KOPT-K1 (cell line): Measurements from ENCODE around the gene NOS1AP.

ENCODE experiments used
- H3K27ac ChIP-seq: fragments of 200-600 bp; sonication (generic); 2 replicates; pipeline ENCODE4 v1.5.1; 2016; ENCODE audit warnings: antibody characterized with exemption, mild to moderate bottlenecking, low read depth, low read length; ENCODE audit not compliant: poor library complexity, severe bottlenecking
- H3K36me3 ChIP-seq: fragments of 200-600 bp; sonication (generic); 2 replicates; pipeline ENCODE4 v1.5.1; 2017; ENCODE audit warnings: antibody characterized with exemption, mild to moderate bottlenecking, low read length, moderate library complexity; ENCODE audit not compliant: insufficient read depth
- H3K9me3 ChIP-seq: fragments of 200-600 bp; sonication (generic); 2 replicates; pipeline ENCODE4 v1.5.1; 2017; ENCODE audit warnings: antibody characterized with exemption, low read length, mild to moderate bottlenecking; ENCODE audit not compliant: insufficient read depth, poor library complexity, severe bottlenecking

NOS1AP gene

DNA sequence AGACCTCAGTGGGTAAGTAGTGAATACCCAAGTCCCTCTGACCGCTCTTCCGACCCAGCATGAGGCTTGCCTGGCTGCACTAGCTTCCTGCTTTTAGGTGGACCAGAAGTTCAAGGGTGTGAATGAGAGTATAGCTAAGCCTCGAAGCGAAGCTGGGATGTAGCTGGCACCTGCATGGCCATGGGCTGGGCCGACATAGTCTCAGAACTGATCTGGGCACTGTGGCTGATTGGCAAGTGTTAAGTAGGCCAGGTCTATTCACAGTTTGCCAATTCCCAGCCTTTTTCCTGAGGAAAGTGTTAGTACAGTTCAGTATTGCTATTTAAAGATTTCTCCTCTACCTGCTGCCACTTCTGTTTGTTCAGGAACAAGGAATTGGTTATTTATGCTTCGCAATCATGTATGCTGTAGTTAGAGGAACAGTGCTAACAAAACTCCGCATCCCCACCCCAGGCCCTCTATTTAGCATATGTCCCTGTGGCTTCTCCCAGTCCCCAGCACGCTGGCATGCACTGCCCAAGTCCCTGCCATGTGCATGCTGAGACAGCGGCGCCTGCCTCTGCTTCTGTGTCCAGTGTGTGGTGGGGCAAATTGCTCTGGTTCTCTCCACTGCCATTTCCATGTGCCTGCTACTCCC, 290.9 kb downstream of the NOS1AP start:
- no peaks in the 10 kb centered on the region for H3K36me3 ChIP-seq
- H3K27ac ChIP-seq = no peak overlapping the region
- H3K9me3 ChIP-seq = no peaks in the 10 kb centered on the region

DNA sequence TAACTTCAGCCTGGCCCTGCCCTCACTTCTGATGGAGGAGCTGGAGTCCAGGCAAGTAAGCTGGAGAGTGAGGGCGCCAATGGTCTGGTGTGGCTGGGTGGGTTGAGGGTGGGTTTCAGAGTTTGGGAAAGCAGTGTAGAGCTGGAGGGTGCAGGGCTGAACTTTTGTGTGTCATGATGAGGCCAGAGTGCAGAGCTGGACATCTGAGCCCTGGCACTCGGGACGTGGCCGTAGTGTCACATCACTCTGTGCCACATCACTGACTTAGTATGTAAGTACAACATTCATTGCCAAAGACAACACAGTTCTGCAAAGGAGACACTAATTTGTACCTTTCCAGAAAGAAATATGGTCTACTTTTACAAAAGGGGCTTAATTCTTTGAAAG, 291.4 kb downstream of the NOS1AP start:
- H3K36me3 ChIP-seq = no peaks in the 10 kb centered on the region
- no peaks in the 10 kb centered on the region for H3K9me3 ChIP-seq
- no peak overlapping the region for H3K27ac ChIP-seq

GRCh38 chr1:162361349-162361748, 291.9 kb downstream of the NOS1AP start:
- Histone ChIP-seq H3K36me3 (no peaks in the 10 kb centered on the region), H3K27ac (no peak overlapping the region), H3K9me3 (no peaks in the 10 kb centered on the region)

GRCh38 chr1:162363823-162364222, 294.3 kb downstream of the NOS1AP start:
- no peak overlapping the region for H3K27ac ChIP-seq
- no peaks in the 10 kb centered on the region for H3K36me3 ChIP-seq

GRCh38 chr1:162364498-162364897, 295.0 kb downstream of the NOS1AP start:
- Histone ChIP-seq H3K27ac (no peak overlapping the region), H3K9me3 (no peaks in the 10 kb centered on the region), H3K36me3 (no peaks in the 10 kb centered on the region)

More at GRCh38 chr1:162363823-162364222, 294.3 kb downstream of the NOS1AP start:
- H3K9me3 ChIP-seq = no peaks in the 10 kb centered on the region

DNA sequence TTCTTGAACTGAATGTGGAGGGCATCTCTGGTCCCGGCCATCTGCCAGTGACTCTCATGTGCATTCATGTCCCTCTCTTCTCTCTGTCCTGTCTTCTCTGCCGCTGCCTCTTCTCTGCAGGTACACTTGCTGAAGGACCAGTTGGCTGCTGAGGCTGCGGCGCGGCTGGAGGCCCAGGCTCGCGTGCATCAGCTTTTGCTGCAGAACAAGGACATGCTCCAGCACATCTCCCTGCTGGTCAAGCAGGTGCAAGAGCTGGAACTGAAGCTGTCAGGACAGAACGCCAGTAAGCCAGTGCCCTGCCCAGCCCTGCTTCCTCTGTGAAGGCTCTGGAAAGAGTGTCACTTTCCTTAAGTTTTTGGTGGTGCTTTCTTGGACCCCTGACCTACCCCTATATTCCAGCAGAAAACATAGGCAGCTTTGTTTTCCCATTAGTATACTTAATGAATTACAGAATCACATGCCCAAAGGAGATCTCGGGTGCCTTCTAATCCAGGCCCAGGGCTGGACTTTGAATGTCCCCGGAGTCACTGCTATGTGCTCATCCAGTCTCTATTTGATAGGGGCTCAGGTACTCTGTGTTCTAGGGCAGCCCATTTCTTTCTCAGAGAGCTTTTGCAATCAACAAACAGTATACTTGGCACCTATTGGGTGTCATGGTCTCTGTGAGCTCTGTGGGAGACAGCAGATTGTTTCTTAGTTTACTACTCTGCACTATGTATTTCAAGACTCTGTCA, 296.0 kb downstream of the NOS1AP start:
- Histone ChIP-seq H3K36me3 (no peaks in the 10 kb centered on the region), H3K27ac (no peak overlapping the region), H3K9me3 (no peaks in the 10 kb centered on the region)

DNA sequence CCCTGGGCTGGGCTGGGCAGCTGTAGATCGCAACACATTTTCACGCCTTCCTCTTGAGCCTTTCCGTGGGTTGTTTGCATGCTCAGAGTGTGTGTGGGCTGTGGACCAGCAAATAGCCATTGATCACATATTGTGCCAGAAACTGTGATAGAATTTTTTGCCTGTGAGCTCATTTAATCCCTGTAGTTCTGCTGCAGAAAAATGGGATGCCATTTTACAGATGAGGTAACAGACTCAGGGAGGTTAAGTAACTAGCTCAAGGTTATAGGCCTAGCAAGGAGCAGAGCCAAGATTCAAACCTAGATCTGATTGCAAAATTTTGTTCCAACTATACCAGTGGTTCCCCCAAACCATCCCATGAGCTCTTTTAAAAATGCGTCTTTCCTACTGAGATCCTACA, 296.7 kb downstream of the NOS1AP start:
- Histone ChIP-seq H3K36me3 (no peaks in the 10 kb centered on the region), H3K9me3 (no peaks in the 10 kb centered on the region), H3K27ac (no peak overlapping the region)

- Histone ChIP-seq H3K9me3 (no peaks in the 10 kb centered on the region), H3K27ac (no peak overlapping the region)
Observed at GRCh38 chr1:162366671-162367070, 297.2 kb downstream of the NOS1AP start.

DNA sequence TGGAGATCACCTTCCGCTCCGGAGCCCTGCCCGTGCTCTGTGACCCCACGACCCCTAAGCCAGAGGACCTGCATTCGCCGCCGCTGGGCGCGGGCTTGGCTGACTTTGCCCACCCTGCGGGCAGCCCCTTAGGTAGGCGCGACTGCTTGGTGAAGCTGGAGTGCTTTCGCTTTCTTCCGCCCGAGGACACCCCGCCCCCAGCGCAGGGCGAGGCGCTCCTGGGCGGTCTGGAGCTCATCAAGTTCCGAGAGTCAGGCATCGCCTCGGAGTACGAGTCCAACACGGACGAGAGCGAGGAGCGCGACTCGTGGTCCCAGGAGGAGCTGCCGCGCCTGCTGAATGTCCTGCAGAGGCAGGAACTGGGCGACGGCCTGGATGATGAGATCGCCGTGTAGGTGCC, 297.6 kb downstream of the NOS1AP start:
- Histone ChIP-seq H3K36me3 (no peaks in the 10 kb centered on the region), H3K9me3 (no peaks in the 10 kb centered on the region), H3K27ac (no peak overlapping the region)

More at GRCh38 chr1:162366671-162367070, 297.2 kb downstream of the NOS1AP start:
- H3K36me3 ChIP-seq = no peaks in the 10 kb centered on the region

GRCh38 chr1:162367772-162368171, 298.3 kb downstream of the NOS1AP start:
- Histone ChIP-seq H3K36me3 (no peaks in the 10 kb centered on the region), H3K27ac (no peak overlapping the region), H3K9me3 (no peaks in the 10 kb centered on the region)

DNA sequence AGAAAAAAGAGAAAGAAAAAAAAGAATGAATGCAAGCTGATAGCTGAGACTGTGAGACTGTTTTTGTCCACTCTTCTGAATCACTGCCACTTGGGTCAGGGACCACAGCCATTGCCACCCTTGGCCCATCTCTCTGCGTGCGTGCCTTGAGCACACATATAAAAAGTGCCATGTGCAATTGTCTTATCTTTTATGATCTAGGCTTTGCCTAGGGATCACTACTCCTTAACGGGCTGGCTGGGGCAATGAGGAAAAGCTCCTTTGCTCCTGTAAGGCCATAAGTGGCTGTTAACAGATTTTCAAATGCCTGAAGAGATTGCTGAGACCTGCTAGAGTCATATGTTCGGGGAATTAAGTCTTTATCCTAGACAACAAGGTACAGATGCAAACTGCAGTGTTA, 299.0 kb downstream of the NOS1AP start:
- no peaks in the 10 kb centered on the region for H3K9me3 ChIP-seq
- no peak overlapping the region for H3K27ac ChIP-seq
- no peaks in the 10 kb centered on the region for H3K36me3 ChIP-seq

- no peaks in the 10 kb centered on the region for H3K36me3 ChIP-seq
- no peak overlapping the region for H3K27ac ChIP-seq
- H3K9me3 ChIP-seq = no peaks in the 10 kb centered on the region
Observed at GRCh38 chr1:162369571-162369970, 300.1 kb downstream of the NOS1AP start.

- H3K9me3 ChIP-seq = no peaks in the 10 kb centered on the region
- no peaks in the 10 kb centered on the region for H3K36me3 ChIP-seq
- H3K27ac ChIP-seq = no peak overlapping the region
Observed at GRCh38 chr1:162370161-162370560, 300.7 kb downstream of the NOS1AP start.

- Histone ChIP-seq H3K9me3 (no peaks in the 10 kb centered on the region), H3K27ac (no peak overlapping the region), H3K36me3 (no peaks in the 10 kb centered on the region)
Observed at GRCh38 chr1:162370721-162371120, 301.2 kb downstream of the NOS1AP start.

DNA sequence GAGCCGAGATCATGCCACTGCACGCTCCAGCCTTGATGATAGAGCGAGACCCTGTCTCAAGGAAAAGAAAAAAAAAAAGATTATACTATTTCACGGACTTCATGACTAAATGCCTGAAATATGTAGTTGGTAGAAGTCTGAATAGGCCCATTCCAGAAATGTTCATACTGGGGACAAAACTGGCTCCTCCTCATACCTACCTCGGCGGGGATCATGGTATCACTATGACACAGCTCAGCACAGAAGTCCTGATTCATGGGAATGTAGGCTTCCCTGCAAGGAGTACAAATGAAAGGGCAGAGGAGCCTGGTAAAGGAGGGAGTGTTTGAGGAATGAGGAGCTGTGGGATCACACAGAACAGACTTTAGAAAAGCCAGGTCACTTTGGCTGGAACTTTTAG, 302.1 kb downstream of the NOS1AP start:
- H3K9me3 ChIP-seq = no peaks in the 10 kb centered on the region
- no peak overlapping the region for H3K27ac ChIP-seq
- H3K36me3 ChIP-seq = no peaks in the 10 kb centered on the region
